ENCODE data around the gene PCCA. TPM values are rescaled to one million over a fixed set of nuclear protein-coding genes. Genes with fewer than 3 reads are reported as not detected.
"Not testable (repeated sequence)": the region's sequence is repeated elsewhere in the genome, so short reads cannot be mapped to it uniquely, and the experiment has no call there.

Gene PCCA
- polyA plus RNA-seq, 2 donors, result 11.1 to 15.2 TPM

GRCh38 chr13:100561599-100562204, 472.8 kb downstream of the PCCA start:
- H3K9me3 ChIP-seq (ENCODE audit: control insufficient read depth in 2 of 2, insufficient read depth in 1 of 2, low read depth in 1 of 2, low read length in 1 of 2), result peaks cover 0 to 3% of the 10 kb centered on the region in 2 donors
- H3K27ac ChIP-seq (ENCODE audit: low read depth in 2 of 2, low read length in 1 of 2), result no peak overlapping the region
- 63 to 69% methylated on average over 7 of the region's 7 CpGs for WGBS, 2 donors
- no peaks in the 10 kb centered on the region for H3K4me1 ChIP-seq (ENCODE audit: control insufficient read depth in 2 of 2, insufficient read depth in 2 of 2, low read length in 1 of 2)
- H3K27me3 ChIP-seq (ENCODE audit: control insufficient read depth in 1 of 2, insufficient read depth in 2 of 2, low read length in 2 of 2), result no peaks in the 10 kb centered on the region
- H3K4me3 ChIP-seq (ENCODE audit: low read depth in 1 of 2, low read length in 2 of 2), result no peak overlapping the region
- no peaks in the 10 kb centered on the region for H3K36me3 ChIP-seq (ENCODE audit: control insufficient read depth in 2 of 2, insufficient read depth in 2 of 2, low read length in 1 of 2)

- 92 to 94% methylated on average over 7 of the region's 7 CpGs for WGBS, 2 donors
Measured at GRCh38 chr13:100563779-100564178, 474.9 kb downstream of the PCCA start.

GRCh38 chr13:100564444-100565223, 475.7 kb downstream of the PCCA start:
- no peaks in the 10 kb centered on the region for H3K27me3 ChIP-seq (ENCODE audit: control insufficient read depth in 1 of 2, insufficient read depth in 2 of 2, low read length in 2 of 2)
- H3K36me3 ChIP-seq (ENCODE audit: control insufficient read depth in 2 of 2, insufficient read depth in 2 of 2, low read length in 1 of 2), result no peaks in the 10 kb centered on the region
- WGBS, 2 donors, result 74 to 90% methylated on average over 13 of the region's 13 CpGs
- H3K4me3 ChIP-seq (ENCODE audit: low read depth in 1 of 2, low read length in 2 of 2), result no peak overlapping the region
- H3K4me1 ChIP-seq (ENCODE audit: control insufficient read depth in 2 of 2, insufficient read depth in 2 of 2, low read length in 1 of 2), result no peaks in the 10 kb centered on the region
- H3K9me3 ChIP-seq (ENCODE audit: control insufficient read depth in 2 of 2, insufficient read depth in 1 of 2, low read depth in 1 of 2, low read length in 1 of 2), result peaks cover 0 to 3% of the 10 kb centered on the region in 2 donors
- H3K27ac ChIP-seq (ENCODE audit: low read depth in 2 of 2, low read length in 1 of 2), result no peak overlapping the region

More at GRCh38 chr13:100563779-100564178, 474.9 kb downstream of the PCCA start:
- H3K9me3 ChIP-seq (ENCODE audit: control insufficient read depth in 2 of 2, insufficient read depth in 1 of 2, low read depth in 1 of 2, low read length in 1 of 2), result peaks cover 0 to 3% of the 10 kb centered on the region in 2 donors
- no peak overlapping the region for H3K27ac ChIP-seq (ENCODE audit: low read depth in 2 of 2, low read length in 1 of 2)
- no peaks in the 10 kb centered on the region for H3K27me3 ChIP-seq (ENCODE audit: control insufficient read depth in 1 of 2, insufficient read depth in 2 of 2, low read length in 2 of 2)
- H3K36me3 ChIP-seq (ENCODE audit: control insufficient read depth in 2 of 2, insufficient read depth in 2 of 2, low read length in 1 of 2), result no peaks in the 10 kb centered on the region
- H3K4me1 ChIP-seq (ENCODE audit: control insufficient read depth in 2 of 2, insufficient read depth in 2 of 2, low read length in 1 of 2), result no peaks in the 10 kb centered on the region
- no peak overlapping the region for H3K4me3 ChIP-seq (ENCODE audit: low read depth in 1 of 2, low read length in 2 of 2)

- H3K27me3 ChIP-seq (ENCODE audit: control insufficient read depth in 1 of 2, insufficient read depth in 2 of 2, low read length in 2 of 2), result no peaks in the 10 kb centered on the region
- H3K4me3 ChIP-seq (ENCODE audit: low read depth in 1 of 2, low read length in 2 of 2), result no peak overlapping the region
- peaks cover 0 to 3% of the 10 kb centered on the region in 2 donors for H3K9me3 ChIP-seq (ENCODE audit: control insufficient read depth in 2 of 2, insufficient read depth in 1 of 2, low read depth in 1 of 2, low read length in 1 of 2)
- H3K36me3 ChIP-seq (ENCODE audit: control insufficient read depth in 2 of 2, insufficient read depth in 2 of 2, low read length in 1 of 2), result no peaks in the 10 kb centered on the region
- WGBS, 2 donors, result 59 to 67% methylated on average over 8 of the region's 8 CpGs
- H3K4me1 ChIP-seq (ENCODE audit: control insufficient read depth in 2 of 2, insufficient read depth in 2 of 2, low read length in 1 of 2), result no peaks in the 10 kb centered on the region
- H3K27ac ChIP-seq (ENCODE audit: low read depth in 2 of 2, low read length in 1 of 2), result no peak overlapping the region
Measured at GRCh38 chr13:100565286-100565685, 476.4 kb downstream of the PCCA start.

GRCh38 chr13:100566543-100566942, 477.6 kb downstream of the PCCA start:
- Histone ChIP-seq H3K36me3 (ENCODE audit: control insufficient read depth in 2 of 2, insufficient read depth in 2 of 2, low read length in 1 of 2) (no peaks in the 10 kb centered on the region), H3K27ac (ENCODE audit: low read depth in 2 of 2, low read length in 1 of 2) (no peak overlapping the region), H3K4me3 (ENCODE audit: low read depth in 1 of 2, low read length in 2 of 2) (no peak overlapping the region), H3K4me1 (ENCODE audit: control insufficient read depth in 2 of 2, insufficient read depth in 2 of 2, low read length in 1 of 2) (no peaks in the 10 kb centered on the region), H3K27me3 (ENCODE audit: control insufficient read depth in 1 of 2, insufficient read depth in 2 of 2, low read length in 2 of 2) (no peaks in the 10 kb centered on the region), H3K9me3 (ENCODE audit: control insufficient read depth in 2 of 2, insufficient read depth in 1 of 2, low read depth in 1 of 2, low read length in 1 of 2) (peaks cover 0 to 3% of the 10 kb centered on the region in 2 donors)
- WGBS, 2 donors, result 91 to 94% methylated on average over 6 of the region's 6 CpGs

GRCh38 chr13:100573121-100573520, 484.2 kb downstream of the PCCA start:
- Histone ChIP-seq H3K36me3 (ENCODE audit: control insufficient read depth in 2 of 2, insufficient read depth in 2 of 2, low read length in 1 of 2) (no peaks in the 10 kb centered on the region), H3K4me1 (ENCODE audit: control insufficient read depth in 2 of 2, insufficient read depth in 2 of 2, low read length in 1 of 2) (no peaks in the 10 kb centered on the region), H3K9me3 (ENCODE audit: control insufficient read depth in 2 of 2, insufficient read depth in 1 of 2, low read depth in 1 of 2, low read length in 1 of 2) (no peaks in the 10 kb centered on the region), H3K27ac (ENCODE audit: low read depth in 2 of 2, low read length in 1 of 2) (no peak overlapping the region), H3K27me3 (ENCODE audit: control insufficient read depth in 1 of 2, insufficient read depth in 2 of 2, low read length in 2 of 2) (no peaks in the 10 kb centered on the region), H3K4me3 (ENCODE audit: low read depth in 1 of 2, low read length in 2 of 2) (no peak overlapping the region)
- 40 to 47% methylated on average over 2 of the region's 2 CpGs for WGBS, 2 donors

- 93 to 95% methylated on average over 4 of the region's 4 CpGs for WGBS, 2 donors
- H3K4me3 ChIP-seq (ENCODE audit: low read depth in 1 of 2, low read length in 2 of 2); H3K4me1 ChIP-seq (ENCODE audit: control insufficient read depth in 2 of 2, insufficient read depth in 2 of 2, low read length in 1 of 2); H3K27me3 ChIP-seq (ENCODE audit: control insufficient read depth in 1 of 2, insufficient read depth in 2 of 2, low read length in 2 of 2); H3K9me3 ChIP-seq (ENCODE audit: control insufficient read depth in 2 of 2, insufficient read depth in 1 of 2, low read depth in 1 of 2, low read length in 1 of 2); H3K36me3 ChIP-seq (ENCODE audit: control insufficient read depth in 2 of 2, insufficient read depth in 2 of 2, low read length in 1 of 2); H3K27ac ChIP-seq (ENCODE audit: low read depth in 2 of 2, low read length in 1 of 2): not testable (repeated sequence)
Measured at GRCh38 chr13:100577239-100577638, 488.3 kb downstream of the PCCA start.

Other genes with a start within 250 kb of the PCCA start
- not detected for gene ZIC5, start 117.3 kb upstream of the PCCA start, polyA plus RNA-seq
- gene ZIC2, start 107.3 kb upstream of the PCCA start, polyA plus RNA-seq, result under 1 TPM; 0.04 to 0.11 TPM

All from esophagus (tissue), 2 donors.